Common myeloid progenitor, CD34-positive (primary cell): ENCODE results near the gene ZNF605.

Experiments used
- CTCF ChIA-PET: fragments of 350-600 bp; sonication (Branson Sonifier 250); formaldehyde crosslinking; loops from one replicate; lab custom pipeline; 2021; ENCODE audit warnings: antibody characterized with exemption; lab: Charles Lee
- POLR2A ChIA-PET: fragments of 350-600 bp; sonication (Branson Sonifier 250); formaldehyde crosslinking; loops from one replicate; lab custom pipeline; 2021; ENCODE audit warnings: antibody characterized with exemption; lab: Charles Lee
- DNase-seq, 3 donors: peaks; one replicate each; pipeline versions ENCODE4 v3.0.0 to v3.0.0-alpha.2; 2013
- H3K27ac ChIP-seq, 2 experiments: 1 replicate in 1 of 2; 2 replicates in 1 of 2; pipeline ENCODE4 v1.7.0; 2013; ENCODE audit warnings: inconsistent platforms in 2 of 2, low read length in 2 of 2, mild to moderate bottlenecking in 2 of 2, low read depth in 1 of 2, moderate library complexity in 1 of 2; ENCODE audit not compliant: severe bottlenecking in 2 of 2, insufficient read depth in 1 of 2, poor library complexity in 1 of 2
- H3K27me3 ChIP-seq, 5 experiments: replicated peaks in 2 of 5; 1 replicate in 3 of 5; 2 replicates in 2 of 5; pipeline versions ENCODE4 v1.6.1 to v1.7.0; 2013; ENCODE audit warnings: low read length in 4 of 5, mild to moderate bottlenecking in 2 of 5, moderate library complexity in 2 of 5, inconsistent platforms in 1 of 5; ENCODE audit not compliant: insufficient read depth in 5 of 5, control insufficient read depth in 4 of 5
- H3K36me3 ChIP-seq, 4 experiments: 1 replicate in 2 of 4; 2 replicates in 2 of 4; pipeline versions ENCODE4 v1.6.1 to v1.7.0; 2013; ENCODE audit warnings: low read length in 3 of 4, control low read depth in 1 of 4, mild to moderate bottlenecking in 1 of 4; ENCODE audit not compliant: control insufficient read depth in 4 of 4, insufficient read depth in 4 of 4
- H3K4me1 ChIP-seq, 4 experiments: 1 replicate in 3 of 4; 2 replicates in 1 of 4; pipeline versions ENCODE4 v1.6.1 to v1.7.1; 2013; ENCODE audit warnings: low read length in 3 of 4, mild to moderate bottlenecking in 3 of 4, control low read depth in 1 of 4, inconsistent platforms in 1 of 4, moderate library complexity in 1 of 4; ENCODE audit not compliant: control insufficient read depth in 4 of 4, insufficient read depth in 4 of 4; ENCODE audit errors: control extremely low read depth in 1 of 4
- H3K4me3 ChIP-seq, 7 experiments: 1 replicate in 4 of 7; 2 replicates in 3 of 7; pipeline versions ENCODE4 v1.5.1 to v1.7.0; 2013; ENCODE audit warnings: mild to moderate bottlenecking in 7 of 7, low read length in 6 of 7, moderate library complexity in 6 of 7, inconsistent platforms in 2 of 7, low read depth in 2 of 7, control low read depth in 1 of 7; ENCODE audit not compliant: insufficient read depth in 4 of 7, control insufficient read depth in 1 of 7; ENCODE audit errors: extremely low read depth in 1 of 7
- H3K9me3 ChIP-seq, 5 experiments: 1 replicate in 4 of 5; 2 replicates in 1 of 5; pipeline versions ENCODE4 v1.6.1 to v1.7.1; 2013; ENCODE audit warnings: low read length in 4 of 5, mild to moderate bottlenecking in 2 of 5, inconsistent platforms in 1 of 5, low read depth in 1 of 5, moderate library complexity in 1 of 5; ENCODE audit not compliant: control insufficient read depth in 4 of 5, insufficient read depth in 2 of 5; ENCODE audit errors: control extremely low read depth in 1 of 5
- WGBS: methylation state at CpG from one replicate; pipeline ENCODE4 v1.1.5; 2013; ENCODE audit not compliant: insufficient coverage; 5-methylcytosine and 5-hydroxymethylcytosine counted together

Gene ZNF605

GRCh38 chr12:132954471-132955048 is 1.5 kb downstream of the ZNF605 start:
- Histone ChIP-seq H3K4me3 (peak overlapping the region in 5 of 7 experiments; percentile 13 to 91 (median 77)), H3K27ac (no peak overlapping the region), H3K9me3 (peaks cover 13 to 46% (median 30%) of the 10 kb centered on the region in 5 experiments), H3K36me3 (peaks cover 0 to 19% (median 5%) of the 10 kb centered on the region in 4 experiments), H3K27me3 (no peaks in the 10 kb centered on the region), H3K4me1 (peaks cover 0 to 13% (median 7%) of the 10 kb centered on the region in 4 experiments)
- ChIA-PET POLR2A (no interaction called here), CTCF (no interaction called here)
- peak in 1 of 3 donors; percentile 11 for DNase-seq
- WGBS, result 99% methylated on average over 12 of the region's 14 CpGs

GRCh38 chr12:132953771-132954170 is 2.3 kb downstream of the ZNF605 start:
- CTCF ChIA-PET, result no interaction called here
- peaks cover 0 to 27% (median 11%) of the 10 kb centered on the region in 4 experiments for H3K36me3 ChIP-seq

GRCh38 chr12:132953163-132953425 is 3.0 kb downstream of the ZNF605 start:
- ChIA-PET POLR2A (no interaction called here), CTCF (no interaction called here)
- no peak for DNase-seq
- H3K27ac ChIP-seq, result no peak overlapping the region
- 100% methylated on average over 2 of the region's 2 CpGs for WGBS
- H3K36me3 ChIP-seq, result peaks cover 0 to 34% (median 15%) of the 10 kb centered on the region in 4 experiments
- H3K4me1 ChIP-seq, result peaks cover 0 to 13% (median 7%) of the 10 kb centered on the region in 4 experiments
- H3K4me3 ChIP-seq, result no peak overlapping the region
- H3K9me3 ChIP-seq, result peaks cover 13 to 61% (median 44%) of the 10 kb centered on the region in 5 experiments
- H3K27me3 ChIP-seq, result no peaks in the 10 kb centered on the region

More at GRCh38 chr12:132953771-132954170, 2.3 kb downstream of the ZNF605 start:
- no peak overlapping the region for H3K27ac ChIP-seq
- WGBS, result 98% methylated on average over 7 of the region's 7 CpGs
- POLR2A ChIA-PET, result no interaction called here
- peaks cover 0 to 13% (median 7%) of the 10 kb centered on the region in 4 experiments for H3K4me1 ChIP-seq
- peaks cover 13 to 54% (median 38%) of the 10 kb centered on the region in 5 experiments for H3K9me3 ChIP-seq
- DNase-seq, result no peak
- no peaks in the 10 kb centered on the region for H3K27me3 ChIP-seq
- H3K4me3 ChIP-seq, result peak overlapping the region in 1 of 7 experiments; percentile 8

- H3K9me3 ChIP-seq, result peaks cover 13 to 63% (median 49%) of the 10 kb centered on the region in 5 experiments
- H3K4me3 ChIP-seq, result no peak overlapping the region
- ChIA-PET CTCF (no interaction called here), POLR2A (no interaction called here)
- H3K4me1 ChIP-seq, result peaks cover 0 to 13% (median 7%) of the 10 kb centered on the region in 4 experiments
- DNase-seq, result no peak
- 98% methylated on average over 18 of the region's 18 CpGs for WGBS
- no peaks in the 10 kb centered on the region for H3K27me3 ChIP-seq
- peaks cover 0 to 39% (median 17%) of the 10 kb centered on the region in 4 experiments for H3K36me3 ChIP-seq
- H3K27ac ChIP-seq, result no peak overlapping the region
These were observed 3.5 kb downstream of the ZNF605 start for GRCh38 chr12:132952371-132953162.

- Histone ChIP-seq H3K4me1 (peaks cover 0 to 11% (median 7%) of the 10 kb centered on the region in 4 experiments), H3K27ac (no peak overlapping the region), H3K36me3 (peaks cover 0 to 42% (median 18%) of the 10 kb centered on the region in 4 experiments), H3K27me3 (no peaks in the 10 kb centered on the region), H3K4me3 (no peak overlapping the region), H3K9me3 (peaks cover 13 to 70% (median 53%) of the 10 kb centered on the region in 5 experiments)
- WGBS, result 100% methylated on average over 8 of the region's 8 CpGs
- ChIA-PET CTCF (no interaction called here), POLR2A (no interaction called here)
- DNase-seq, result no peak
These were observed 4.5 kb downstream of the ZNF605 start for GRCh38 chr12:132951649-132952048.

GRCh38 chr12:132950844-132951535 is 5.1 kb downstream of the ZNF605 start:
- 93% methylated on average over 27 of the region's 27 CpGs for WGBS
- Histone ChIP-seq H3K9me3 (peaks cover 13 to 77% (median 60%) of the 10 kb centered on the region in 5 experiments), H3K27me3 (no peaks in the 10 kb centered on the region), H3K36me3 (peaks cover 0 to 49% (median 23%) of the 10 kb centered on the region in 4 experiments), H3K27ac (no peak overlapping the region), H3K4me3 (no peak overlapping the region), H3K4me1 (peaks cover 0 to 11% (median 7%) of the 10 kb centered on the region in 4 experiments)
- ChIA-PET POLR2A (no interaction called here), CTCF (no interaction called here)
- DNase-seq, result no peak
